ENCODE measurements around the gene PPP2R3C. TPM values are rescaled to one million over a fixed set of nuclear protein-coding genes. Genes with fewer than 3 reads are reported as not detected.

PPP2R3C gene
- total and polyA plus RNA-seq, 2 of the 13 experiments (the other 11 are each of a cell fraction or from before 2014, with no cell fraction given): 63.4 to 102 TPM

DNA sequence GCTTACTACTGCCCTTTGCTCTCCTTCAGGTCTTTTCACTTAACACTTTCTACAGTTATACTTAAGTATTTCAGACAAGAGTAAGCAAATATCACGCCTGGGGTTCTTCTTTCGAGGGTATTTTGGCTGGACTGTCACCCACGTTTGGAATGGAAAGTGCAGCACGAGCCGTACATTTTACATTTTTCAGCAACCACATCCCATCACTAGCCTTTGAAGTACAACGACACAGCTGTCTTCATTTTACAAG, 76.1 kb downstream of the PPP2R3C start (continued):
- TF ChIP-seq, protein P1, sequence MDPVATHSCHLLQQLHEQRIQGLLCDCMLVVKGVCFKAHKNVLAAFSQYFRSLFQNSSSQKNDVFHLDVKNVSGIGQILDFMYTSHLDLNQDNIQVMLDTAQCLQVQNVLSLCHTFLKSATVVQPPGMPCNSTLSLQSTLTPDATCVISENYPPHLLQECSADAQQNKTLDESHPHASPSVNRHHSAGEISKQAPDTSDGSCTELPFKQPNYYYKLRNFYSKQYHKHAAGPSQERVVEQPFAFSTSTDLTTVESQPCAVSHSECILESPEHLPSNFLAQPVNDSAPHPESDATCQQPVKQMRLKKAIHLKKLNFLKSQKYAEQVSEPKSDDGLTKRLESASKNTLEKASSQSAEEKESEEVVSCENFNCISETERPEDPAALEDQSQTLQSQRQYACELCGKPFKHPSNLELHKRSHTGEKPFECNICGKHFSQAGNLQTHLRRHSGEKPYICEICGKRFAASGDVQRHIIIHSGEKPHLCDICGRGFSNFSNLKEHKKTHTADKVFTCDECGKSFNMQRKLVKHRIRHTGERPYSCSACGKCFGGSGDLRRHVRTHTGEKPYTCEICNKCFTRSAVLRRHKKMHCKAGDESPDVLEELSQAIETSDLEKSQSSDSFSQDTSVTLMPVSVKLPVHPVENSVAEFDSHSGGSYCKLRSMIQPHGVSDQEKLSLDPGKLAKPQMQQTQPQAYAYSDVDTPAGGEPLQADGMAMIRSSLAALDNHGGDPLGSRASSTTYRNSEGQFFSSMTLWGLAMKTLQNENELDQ (CRISPR knock-in tag; IDR thresholded peaks at IDR 0.05; ENCODE audit: borderline replicate concordance): 0 out of 2 replicates have a peak, but pooled peaks have one; percentile 57
- TF ChIP-seq CREB1 (IDR thresholded peaks at IDR 0.05): no peak
- TF ChIP-seq CREB1 (CRISPR knock-in tag; IDR thresholded peaks at IDR 0.05): 0 out of 2 replicates have a peak, but pooled peaks have one; percentile 93
- TF ChIP-seq HMG20A (CRISPR knock-in tag; IDR thresholded peaks at IDR 0.05; ENCODE audit: borderline replicate concordance): 0 out of 2 replicates have a peak, but pooled peaks have one; percentile 21
- TF ChIP-seq ZNF775 (CRISPR knock-in tag; IDR thresholded peaks at IDR 0.05; ENCODE audit: borderline replicate concordance): 0 out of 2 replicates have a peak, but pooled peaks have one; percentile 3
- TF ChIP-seq, protein P2, sequence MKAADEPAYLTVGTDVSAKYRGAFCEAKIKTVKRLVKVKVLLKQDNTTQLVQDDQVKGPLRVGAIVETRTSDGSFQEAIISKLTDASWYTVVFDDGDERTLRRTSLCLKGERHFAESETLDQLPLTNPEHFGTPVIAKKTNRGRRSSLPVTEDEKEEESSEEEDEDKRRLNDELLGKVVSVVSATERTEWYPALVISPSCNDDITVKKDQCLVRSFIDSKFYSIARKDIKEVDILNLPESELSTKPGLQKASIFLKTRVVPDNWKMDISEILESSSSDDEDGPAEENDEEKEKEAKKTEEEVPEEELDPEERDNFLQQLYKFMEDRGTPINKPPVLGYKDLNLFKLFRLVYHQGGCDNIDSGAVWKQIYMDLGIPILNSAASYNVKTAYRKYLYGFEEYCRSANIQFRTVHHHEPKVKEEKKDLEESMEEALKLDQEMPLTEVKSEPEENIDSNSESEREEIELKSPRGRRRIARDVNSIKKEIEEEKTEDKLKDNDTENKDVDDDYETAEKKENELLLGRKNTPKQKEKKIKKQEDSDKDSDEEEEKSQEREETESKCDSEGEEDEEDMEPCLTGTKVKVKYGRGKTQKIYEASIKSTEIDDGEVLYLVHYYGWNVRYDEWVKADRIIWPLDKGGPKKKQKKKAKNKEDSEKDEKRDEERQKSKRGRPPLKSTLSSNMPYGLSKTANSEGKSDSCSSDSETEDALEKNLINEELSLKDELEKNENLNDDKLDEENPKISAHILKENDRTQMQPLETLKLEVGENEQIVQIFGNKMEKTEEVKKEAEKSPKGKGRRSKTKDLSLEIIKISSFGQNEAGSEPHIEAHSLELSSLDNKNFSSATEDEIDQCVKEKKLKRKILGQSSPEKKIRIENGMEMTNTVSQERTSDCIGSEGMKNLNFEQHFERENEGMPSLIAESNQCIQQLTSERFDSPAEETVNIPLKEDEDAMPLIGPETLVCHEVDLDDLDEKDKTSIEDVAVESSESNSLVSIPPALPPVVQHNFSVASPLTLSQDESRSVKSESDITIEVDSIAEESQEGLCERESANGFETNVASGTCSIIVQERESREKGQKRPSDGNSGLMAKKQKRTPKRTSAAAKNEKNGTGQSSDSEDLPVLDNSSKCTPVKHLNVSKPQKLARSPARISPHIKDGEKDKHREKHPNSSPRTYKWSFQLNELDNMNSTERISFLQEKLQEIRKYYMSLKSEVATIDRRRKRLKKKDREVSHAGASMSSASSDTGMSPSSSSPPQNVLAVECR (CRISPR knock-in tag; IDR thresholded peaks at IDR 0.05; ENCODE audit: borderline replicate concordance): no peak
- peak; percentile 93; the same call in 1 of the 2 replicates for TF ChIP-seq SP140L (CRISPR knock-in tag; IDR thresholded peaks at IDR 0.05; ENCODE audit: borderline replicate concordance)
- no peak for TF ChIP-seq PRPF4 (IDR thresholded peaks at IDR 0.05; ENCODE audit: low read depth, low read length, poor library complexity, severe bottlenecking)
- no peak for TF ChIP-seq MBD4 (IDR thresholded peaks at IDR 0.05; ENCODE audit: borderline replicate concordance, low read length)
- TF ChIP-seq ESRRA (CRISPR knock-in tag; IDR thresholded peaks at IDR 0.05; ENCODE audit: low read depth): no peak
- no peak for TF ChIP-seq GPN1 (CRISPR knock-in tag; IDR thresholded peaks at IDR 0.05; ENCODE audit: borderline replicate concordance)
- TF ChIP-seq, protein P3, sequence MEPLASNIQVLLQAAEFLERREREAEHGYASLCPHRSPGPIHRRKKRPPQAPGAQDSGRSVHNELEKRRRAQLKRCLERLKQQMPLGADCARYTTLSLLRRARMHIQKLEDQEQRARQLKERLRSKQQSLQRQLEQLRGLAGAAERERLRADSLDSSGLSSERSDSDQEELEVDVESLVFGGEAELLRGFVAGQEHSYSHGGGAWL (CRISPR knock-in tag; IDR thresholded peaks at IDR 0.05): no peak
- TF ChIP-seq ZNF510 (CRISPR knock-in tag; IDR thresholded peaks at IDR 0.05; ENCODE audit: low read depth): peak; percentile 24; the same call in 1 of the 2 replicates
- TF ChIP-seq TCF7 (IDR thresholded peaks at IDR 0.05; ENCODE audit: low read depth): peak; percentile 40; the same call in 1 of the 2 replicates
- TF ChIP-seq ZNF446 (CRISPR knock-in tag; IDR thresholded peaks at IDR 0.05): no peak
- TF ChIP-seq, protein P4, sequence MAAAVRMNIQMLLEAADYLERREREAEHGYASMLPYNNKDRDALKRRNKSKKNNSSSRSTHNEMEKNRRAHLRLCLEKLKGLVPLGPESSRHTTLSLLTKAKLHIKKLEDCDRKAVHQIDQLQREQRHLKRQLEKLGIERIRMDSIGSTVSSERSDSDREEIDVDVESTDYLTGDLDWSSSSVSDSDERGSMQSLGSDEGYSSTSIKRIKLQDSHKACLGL (CRISPR knock-in tag; IDR thresholded peaks at IDR 0.05): no peak
- peak; percentile 96; the same call in 1 of the 2 replicates for TF ChIP-seq ATRX (CRISPR knock-in tag; IDR thresholded peaks at IDR 0.05; ENCODE audit: borderline replicate concordance)
- TF ChIP-seq ZBTB3 (CRISPR knock-in tag; IDR thresholded peaks at IDR 0.05; ENCODE audit: borderline replicate concordance, low read depth): peak; percentile 86; the same call in 1 of the 2 replicates
- TF ChIP-seq, protein P5, sequence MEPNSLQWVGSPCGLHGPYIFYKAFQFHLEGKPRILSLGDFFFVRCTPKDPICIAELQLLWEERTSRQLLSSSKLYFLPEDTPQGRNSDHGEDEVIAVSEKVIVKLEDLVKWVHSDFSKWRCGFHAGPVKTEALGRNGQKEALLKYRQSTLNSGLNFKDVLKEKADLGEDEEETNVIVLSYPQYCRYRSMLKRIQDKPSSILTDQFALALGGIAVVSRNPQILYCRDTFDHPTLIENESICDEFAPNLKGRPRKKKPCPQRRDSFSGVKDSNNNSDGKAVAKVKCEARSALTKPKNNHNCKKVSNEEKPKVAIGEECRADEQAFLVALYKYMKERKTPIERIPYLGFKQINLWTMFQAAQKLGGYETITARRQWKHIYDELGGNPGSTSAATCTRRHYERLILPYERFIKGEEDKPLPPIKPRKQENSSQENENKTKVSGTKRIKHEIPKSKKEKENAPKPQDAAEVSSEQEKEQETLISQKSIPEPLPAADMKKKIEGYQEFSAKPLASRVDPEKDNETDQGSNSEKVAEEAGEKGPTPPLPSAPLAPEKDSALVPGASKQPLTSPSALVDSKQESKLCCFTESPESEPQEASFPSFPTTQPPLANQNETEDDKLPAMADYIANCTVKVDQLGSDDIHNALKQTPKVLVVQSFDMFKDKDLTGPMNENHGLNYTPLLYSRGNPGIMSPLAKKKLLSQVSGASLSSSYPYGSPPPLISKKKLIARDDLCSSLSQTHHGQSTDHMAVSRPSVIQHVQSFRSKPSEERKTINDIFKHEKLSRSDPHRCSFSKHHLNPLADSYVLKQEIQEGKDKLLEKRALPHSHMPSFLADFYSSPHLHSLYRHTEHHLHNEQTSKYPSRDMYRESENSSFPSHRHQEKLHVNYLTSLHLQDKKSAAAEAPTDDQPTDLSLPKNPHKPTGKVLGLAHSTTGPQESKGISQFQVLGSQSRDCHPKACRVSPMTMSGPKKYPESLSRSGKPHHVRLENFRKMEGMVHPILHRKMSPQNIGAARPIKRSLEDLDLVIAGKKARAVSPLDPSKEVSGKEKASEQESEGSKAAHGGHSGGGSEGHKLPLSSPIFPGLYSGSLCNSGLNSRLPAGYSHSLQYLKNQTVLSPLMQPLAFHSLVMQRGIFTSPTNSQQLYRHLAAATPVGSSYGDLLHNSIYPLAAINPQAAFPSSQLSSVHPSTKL (CRISPR knock-in tag; IDR thresholded peaks at IDR 0.05): no peak
- TF ChIP-seq XRCC5 (optimal IDR thresholded peaks at IDR 0.05; ENCODE audit: low read length): no peak
